Neural cell (in vitro differentiated cells): Measurements from ENCODE around the gene ZMYM2. TPM values are rescaled to one million over a fixed set of nuclear protein-coding genes. Genes with fewer than 3 reads are reported as not detected.

Experiments used
- H2AFZ ChIP-seq: fragments of 200-600, 300-800 bp; sonication (generic), shearing (Covaris generic); 2 replicates; pipeline ENCODE4 v1.6.0; 2014; ENCODE audit warnings: low read depth, mild to moderate bottlenecking, antibody characterized with exemption, low read length, moderate library complexity
- H3F3A ChIP-seq: fragments of 200-600 bp; shearing (Covaris generic); 2 replicates; pipeline ENCODE4 v1.6.1; 2016; ENCODE audit warnings: mild to moderate bottlenecking, moderate library complexity, mixed read lengths, antibody characterized with exemption, low read length; ENCODE audit not compliant: insufficient read depth, poor library complexity, severe bottlenecking
- H3K27ac ChIP-seq: fragments of 200-600, 300-800 bp; sonication (generic), shearing (Covaris generic); 2 replicates; pipeline ENCODE4 v1.5.1; 2014; ENCODE audit warnings: mild to moderate bottlenecking, low read length, moderate library complexity
- H3K27me3 ChIP-seq: fragments of 300-800, 200-600 bp; sonication (generic), shearing (Covaris generic); 2 replicates; pipeline ENCODE4 v1.6.0; 2014; ENCODE audit warnings: mild to moderate bottlenecking, low read depth, low read length, moderate library complexity; ENCODE audit not compliant: insufficient read depth
- H3K36me3 ChIP-seq: fragments of 300-800, 200-600 bp; sonication (generic), shearing (Covaris generic); 2 replicates; pipeline ENCODE4 v1.5.1; 2014; ENCODE audit warnings: mild to moderate bottlenecking, antibody characterized with exemption, low read length, moderate library complexity; ENCODE audit not compliant: insufficient read depth
- H3K4me2 ChIP-seq: fragments of 300-800, 200-600 bp; sonication (generic), shearing (Covaris generic); 2 replicates; pipeline ENCODE4 v1.6.0; 2014; ENCODE audit warnings: mild to moderate bottlenecking, low read length
- H3K4me3 ChIP-seq: fragments of 300-800, 200-600 bp; sonication (generic), shearing (Covaris generic); 2 replicates; pipeline ENCODE4 v1.5.1; 2014; ENCODE audit warnings: mild to moderate bottlenecking, low read length, moderate library complexity
- H3K79me2 ChIP-seq: fragments of 200-600 bp; shearing (Covaris generic); replicated peaks from 2 replicates; pipeline ENCODE4 v1.6.0; 2014; ENCODE audit warnings: mild to moderate bottlenecking, low read length, moderate library complexity; ENCODE audit not compliant: insufficient read depth
- H3K9ac ChIP-seq: fragments of 300-800, 200-600 bp; sonication (generic), shearing (Covaris generic); 2 replicates; pipeline ENCODE4 v1.6.1; 2016; ENCODE audit warnings: mild to moderate bottlenecking, low read length, mixed read lengths
- H3K9me2 ChIP-seq: fragments of 200-600 bp; shearing (Covaris generic); 2 replicates; pipeline ENCODE4 v1.6.1; 2016; ENCODE audit warnings: mild to moderate bottlenecking, low read length, mixed read lengths; ENCODE audit not compliant: insufficient read depth
- H3K9me3 ChIP-seq: fragments of 200-600, 300-800 bp; sonication (generic), shearing (Covaris generic); 2 replicates; pipeline ENCODE4 v1.6.1; 2016; ENCODE audit warnings: mild to moderate bottlenecking, mixed run types, low read length, moderate library complexity, mixed read lengths
- H4K20me1 ChIP-seq: fragments of 200-600 bp; shearing (Covaris generic); 2 replicates; pipeline ENCODE4 v1.6.1; 2016; ENCODE audit warnings: mild to moderate bottlenecking, mixed run types; ENCODE audit not compliant: insufficient read depth
- EP300 ChIP-seq: fragments of 450-650 bp; conservative IDR thresholded peaks from 2 replicates; pipeline ENCODE4 v1.6.1; 2014; ENCODE audit warnings: antibody characterized with exemption, mild to moderate bottlenecking, moderate library complexity; ENCODE audit not compliant: poor library complexity, severe bottlenecking
- EZH2 ChIP-seq: fragments of 200-600, 300-800 bp; shearing (Covaris generic), sonication (generic); IDR thresholded peaks from 2 replicates; pipeline ENCODE4 v1.6.1; 2014; ENCODE audit warnings: antibody characterized with exemption, low read length, borderline replicate concordance, mild to moderate bottlenecking; ENCODE audit not compliant: insufficient read depth, poor library complexity, severe bottlenecking
- MXI1 ChIP-seq: fragments of 450-650 bp; conservative IDR thresholded peaks from 2 replicates; pipeline ENCODE4 v1.6.1; 2014; ENCODE audit warnings: antibody characterized with exemption, mild to moderate bottlenecking; ENCODE audit not compliant: poor library complexity, severe bottlenecking
- POLR2AphosphoS5 ChIP-seq: IDR thresholded peaks from 2 replicates; pipeline ENCODE4 v1.6.1; 2012
- RAD21 ChIP-seq: fragments of 450-650 bp; conservative IDR thresholded peaks from 2 replicates; pipeline ENCODE4 v1.6.1; 2014; ENCODE audit warnings: antibody characterized with exemption, mild to moderate bottlenecking, moderate library complexity
- SMC3 ChIP-seq: fragments of 450-650 bp; conservative IDR thresholded peaks from 2 replicates; pipeline ENCODE4 v1.6.1; 2014; ENCODE audit warnings: antibody characterized with exemption, mild to moderate bottlenecking, moderate library complexity; ENCODE audit not compliant: poor library complexity
- TAF1 ChIP-seq: IDR thresholded peaks from 2 replicates; pipeline ENCODE4 v1.6.1; 2012; ENCODE audit warnings: low read depth
- polyA minus RNA-seq: library from RNA; depleted of rRNA, polyadenylated mRNA; stranded (reverse); fragments of >200 nt; gene quantifications from 2 replicates; pipeline ENCODE4 v1.2.3, GENCODE V29; 2014
- polyA plus RNA-seq: library from polyadenylated mRNA; depleted of rRNA; stranded (reverse); fragments of >200 nt; gene quantifications from 2 replicates; pipeline ENCODE4 v1.2.3, GENCODE V29; 2014
- TF ChIP-seq, protein P1 (sequence below): fragments of 450-650 bp; IDR thresholded peaks from 2 replicates; pipeline ENCODE4 v1.5.1; 2014; ENCODE audit warnings: antibody characterized with exemption, mild to moderate bottlenecking, moderate library complexity; ENCODE audit not compliant: poor library complexity, severe bottlenecking
- TF ChIP-seq, protein P2 (sequence below): IDR thresholded peaks from 2 replicates; pipeline ENCODE4 v1.6.1; 2012; ENCODE audit warnings: borderline replicate concordance

ZMYM2 gene
- polyA plus RNA-seq (81.6 and 92.2 TPM in 2 replicates), polyA minus RNA-seq (249 and 284 TPM in 2 replicates)

DNA sequence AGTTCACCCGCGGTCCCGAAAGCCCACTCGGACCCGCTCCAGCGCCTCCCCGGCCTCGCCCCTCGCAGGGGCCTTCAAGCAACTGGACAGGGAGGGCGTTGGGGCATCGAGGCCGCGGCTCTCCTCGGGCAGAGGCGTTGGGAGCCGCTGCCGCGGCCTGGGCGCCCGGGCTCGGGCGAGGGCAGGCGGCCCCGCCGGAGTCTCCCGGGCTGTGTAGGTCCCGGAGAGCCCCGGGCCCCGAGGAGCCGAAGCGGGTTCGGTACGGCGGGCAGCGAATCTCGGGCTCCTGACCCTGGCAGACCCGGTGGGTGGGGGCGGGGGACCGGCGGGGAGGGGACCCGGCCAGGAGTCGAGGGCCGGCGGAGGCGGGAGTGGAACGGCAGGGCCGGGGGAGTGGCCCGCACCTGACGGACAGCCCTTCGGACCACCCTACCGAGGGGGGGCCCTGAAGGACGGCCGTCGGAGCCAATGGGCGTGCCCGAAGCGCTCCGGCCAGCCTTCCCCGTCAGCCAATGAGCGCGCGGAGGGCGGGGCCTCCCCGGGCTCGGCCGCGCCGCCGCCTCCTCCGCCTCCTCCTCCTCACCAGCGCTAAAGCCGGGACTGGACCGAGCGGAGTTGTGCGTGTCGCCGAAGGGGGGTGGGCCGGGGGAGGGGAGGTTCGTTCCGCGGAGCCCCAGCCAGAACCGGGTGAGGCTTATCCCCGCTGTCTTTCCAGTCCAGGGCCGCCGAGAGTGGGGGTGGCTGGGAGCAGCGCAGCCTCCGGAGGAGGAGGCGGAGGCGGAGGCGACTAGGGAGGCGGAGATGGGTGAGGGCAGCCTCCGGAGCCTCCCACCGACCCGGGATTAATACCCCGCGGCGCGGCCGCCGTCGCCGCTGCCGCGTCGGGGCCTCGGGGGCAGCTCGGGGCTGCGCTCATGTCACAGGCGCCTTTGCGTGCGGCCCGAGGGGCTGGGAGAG lies at the start of gene ZMYM2:
Gene ZMYM2 (plus strand): TSS at position 573 of the 957 bp plus-strand sequence. CDS start 34,346 bp downstream, outside the sequence.
- peaks cover 6% of the 10 kb centered on the region for H3K36me3 ChIP-seq
- H3K9me3 ChIP-seq, result peaks cover 5% of the 10 kb centered on the region
- peak; percentile 93 for TF ChIP-seq POLR2AphosphoS5
- peak; percentile 26 for TF ChIP-seq EP300
- peak; percentile 32 for TF ChIP-seq TAF1
- TF ChIP-seq, protein P1, sequence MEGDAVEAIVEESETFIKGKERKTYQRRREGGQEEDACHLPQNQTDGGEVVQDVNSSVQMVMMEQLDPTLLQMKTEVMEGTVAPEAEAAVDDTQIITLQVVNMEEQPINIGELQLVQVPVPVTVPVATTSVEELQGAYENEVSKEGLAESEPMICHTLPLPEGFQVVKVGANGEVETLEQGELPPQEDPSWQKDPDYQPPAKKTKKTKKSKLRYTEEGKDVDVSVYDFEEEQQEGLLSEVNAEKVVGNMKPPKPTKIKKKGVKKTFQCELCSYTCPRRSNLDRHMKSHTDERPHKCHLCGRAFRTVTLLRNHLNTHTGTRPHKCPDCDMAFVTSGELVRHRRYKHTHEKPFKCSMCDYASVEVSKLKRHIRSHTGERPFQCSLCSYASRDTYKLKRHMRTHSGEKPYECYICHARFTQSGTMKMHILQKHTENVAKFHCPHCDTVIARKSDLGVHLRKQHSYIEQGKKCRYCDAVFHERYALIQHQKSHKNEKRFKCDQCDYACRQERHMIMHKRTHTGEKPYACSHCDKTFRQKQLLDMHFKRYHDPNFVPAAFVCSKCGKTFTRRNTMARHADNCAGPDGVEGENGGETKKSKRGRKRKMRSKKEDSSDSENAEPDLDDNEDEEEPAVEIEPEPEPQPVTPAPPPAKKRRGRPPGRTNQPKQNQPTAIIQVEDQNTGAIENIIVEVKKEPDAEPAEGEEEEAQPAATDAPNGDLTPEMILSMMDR, result no peak
- peak within 1 kb of the TSS; percentile 69 for H2AFZ ChIP-seq
- H3K4me3 ChIP-seq, result peak within 1 kb of the TSS; percentile 88
- H3K9ac ChIP-seq, result peak within 1 kb of the TSS; percentile 98
- H3F3A ChIP-seq, result peaks cover 3% of the 10 kb centered on the region
- no peaks in the 10 kb centered on the region for H3K27me3 ChIP-seq
- no peaks in the 10 kb centered on the region for H3K9me2 ChIP-seq
- H3K27ac ChIP-seq, result peak within 1 kb of the TSS; percentile 97
- H3K4me2 ChIP-seq, result peak within 1 kb of the TSS; percentile 93
- peaks cover 19% of the 10 kb centered on the region for H4K20me1 ChIP-seq
- H3K79me2 ChIP-seq, result peaks cover 30% of the 10 kb centered on the region

DNA sequence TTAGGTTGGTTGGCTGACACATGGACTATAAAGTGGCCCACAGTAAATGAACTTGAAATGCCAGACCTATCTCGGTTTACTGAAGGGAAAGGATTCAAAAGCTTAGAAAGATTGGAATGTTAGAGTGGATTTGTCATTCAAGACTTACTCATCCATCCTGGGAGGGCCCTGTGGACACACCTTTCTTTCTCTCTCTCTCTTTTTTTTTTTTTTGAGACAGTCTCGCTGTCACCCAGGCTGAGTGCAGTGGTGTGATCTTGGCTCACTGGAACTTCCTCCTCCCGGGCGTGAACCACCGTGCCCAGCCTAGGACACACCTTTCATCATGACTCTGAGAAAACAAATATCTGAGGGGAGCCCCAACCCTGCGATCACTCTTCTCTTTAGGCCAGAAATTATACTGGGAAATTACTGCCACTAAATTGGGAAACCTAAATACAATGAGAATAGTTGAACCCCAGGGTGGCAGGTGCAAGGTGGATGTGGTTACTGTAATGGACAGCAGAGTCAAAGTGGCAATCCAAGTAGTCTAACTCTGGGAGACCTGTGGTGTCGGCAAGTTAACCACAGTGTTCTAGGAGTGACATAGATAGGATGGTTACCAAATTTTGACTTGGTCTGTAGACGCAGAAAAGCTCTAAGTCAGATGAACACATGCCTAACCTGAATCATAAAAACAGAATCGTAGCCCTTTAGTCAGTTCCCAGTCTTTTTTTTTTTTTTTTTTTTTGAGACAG lies 48.0 kb upstream of the ZMYM2 start:
- no peaks in the 10 kb centered on the region for H3K9me3 ChIP-seq
- no peak overlapping the region for H3K4me2 ChIP-seq
- H3K27ac ChIP-seq, result no peak overlapping the region
- H4K20me1 ChIP-seq, result no peaks in the 10 kb centered on the region
- no peaks in the 10 kb centered on the region for H3F3A ChIP-seq
- H3K9me2 ChIP-seq, result no peaks in the 10 kb centered on the region
- H3K9ac ChIP-seq, result no peak overlapping the region
- no peaks in the 10 kb centered on the region for H3K79me2 ChIP-seq
- no peak overlapping the region for H2AFZ ChIP-seq
- H3K36me3 ChIP-seq, result no peaks in the 10 kb centered on the region
- TF ChIP-seq RAD21 (no peak), MXI1 (no peak), POLR2AphosphoS5 (no peak), EP300 (no peak), EZH2 (no peak), SMC3 (no peak), TAF1 (no peak)
- TF ChIP-seq, protein P2, sequence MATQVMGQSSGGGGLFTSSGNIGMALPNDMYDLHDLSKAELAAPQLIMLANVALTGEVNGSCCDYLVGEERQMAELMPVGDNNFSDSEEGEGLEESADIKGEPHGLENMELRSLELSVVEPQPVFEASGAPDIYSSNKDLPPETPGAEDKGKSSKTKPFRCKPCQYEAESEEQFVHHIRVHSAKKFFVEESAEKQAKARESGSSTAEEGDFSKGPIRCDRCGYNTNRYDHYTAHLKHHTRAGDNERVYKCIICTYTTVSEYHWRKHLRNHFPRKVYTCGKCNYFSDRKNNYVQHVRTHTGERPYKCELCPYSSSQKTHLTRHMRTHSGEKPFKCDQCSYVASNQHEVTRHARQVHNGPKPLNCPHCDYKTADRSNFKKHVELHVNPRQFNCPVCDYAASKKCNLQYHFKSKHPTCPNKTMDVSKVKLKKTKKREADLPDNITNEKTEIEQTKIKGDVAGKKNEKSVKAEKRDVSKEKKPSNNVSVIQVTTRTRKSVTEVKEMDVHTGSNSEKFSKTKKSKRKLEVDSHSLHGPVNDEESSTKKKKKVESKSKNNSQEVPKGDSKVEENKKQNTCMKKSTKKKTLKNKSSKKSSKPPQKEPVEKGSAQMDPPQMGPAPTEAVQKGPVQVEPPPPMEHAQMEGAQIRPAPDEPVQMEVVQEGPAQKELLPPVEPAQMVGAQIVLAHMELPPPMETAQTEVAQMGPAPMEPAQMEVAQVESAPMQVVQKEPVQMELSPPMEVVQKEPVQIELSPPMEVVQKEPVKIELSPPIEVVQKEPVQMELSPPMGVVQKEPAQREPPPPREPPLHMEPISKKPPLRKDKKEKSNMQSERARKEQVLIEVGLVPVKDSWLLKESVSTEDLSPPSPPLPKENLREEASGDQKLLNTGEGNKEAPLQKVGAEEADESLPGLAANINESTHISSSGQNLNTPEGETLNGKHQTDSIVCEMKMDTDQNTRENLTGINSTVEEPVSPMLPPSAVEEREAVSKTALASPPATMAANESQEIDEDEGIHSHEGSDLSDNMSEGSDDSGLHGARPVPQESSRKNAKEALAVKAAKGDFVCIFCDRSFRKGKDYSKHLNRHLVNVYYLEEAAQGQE, result no peak
- TF ChIP-seq, protein P1, result no peak
- no peaks in the 10 kb centered on the region for H3K27me3 ChIP-seq
- no peak overlapping the region for H3K4me3 ChIP-seq
